Measurements from ENCODE around the gene COL8A1. TPM values are rescaled to one million over a fixed set of nuclear protein-coding genes. Genes with fewer than 3 reads are reported as not detected.

COL8A1 gene
- total and polyA plus RNA-seq, 2 experiments from 2014 or later = 0.41 to 2.4 TPM

GRCh38 chr3:99641480-99641879, 3.1 kb downstream of the COL8A1 start:
- TF ChIP-seq CTCF (IDR thresholded peaks at IDR 0.05; ENCODE audit: poor library complexity) (no peak), EZH2 (IDR thresholded peaks at IDR 0.05; ENCODE audit: borderline replicate concordance) (no peak), EZH2phosphoT487 (IDR thresholded peaks at IDR 0.05; ENCODE audit: low read depth, severe bottlenecking, unreplicated experiment) (no peak)
- Histone ChIP-seq H3K4me2 (no peak overlapping the region), H3K4me1 (ENCODE audit: insufficient read depth) (peaks cover 6% of the 10 kb centered on the region), H3K27ac (no peak overlapping the region), H3K4me3 (no peak overlapping the region), H3K79me2 (no peaks in the 10 kb centered on the region), H3K9me2 (replicated peaks; ENCODE audit: insufficient read depth) (no peaks in the 10 kb centered on the region), H3K36me3 (replicated peaks; ENCODE audit: insufficient read depth, low read depth) (no peaks in the 10 kb centered on the region), H3K9me3 (ENCODE audit: low read depth) (no peaks in the 10 kb centered on the region), H2AFZ (no peak overlapping the region), H3K27me3 (peaks cover 63% of the 10 kb centered on the region), H4K20me1 (ENCODE audit: insufficient read depth, poor library complexity, severe bottlenecking) (no peaks in the 10 kb centered on the region)
- DNase-seq (ENCODE audit: low spot score) = no peak
- WGBS (ENCODE audit: low lambda C conversion rate, missing lambda C conversion rate) = 81% methylated on average over 2 of the region's 2 CpGs

GRCh38 chr3:99641982-99642381, 3.6 kb downstream of the COL8A1 start:
- no peak overlapping the region for H2AFZ ChIP-seq
- no peak overlapping the region for H3K4me3 ChIP-seq
- H4K20me1 ChIP-seq (ENCODE audit: insufficient read depth, poor library complexity, severe bottlenecking) = no peaks in the 10 kb centered on the region
- H3K27me3 ChIP-seq = peaks cover 58% of the 10 kb centered on the region
- no peak for DNase-seq (ENCODE audit: low spot score)
- no peaks in the 10 kb centered on the region for H3K79me2 ChIP-seq
- no peak overlapping the region for H3K4me2 ChIP-seq
- peaks cover 6% of the 10 kb centered on the region for H3K4me1 ChIP-seq (ENCODE audit: insufficient read depth)
- no peaks in the 10 kb centered on the region for H3K9me3 ChIP-seq (ENCODE audit: low read depth)
- 76% methylated on average over 1 of the region's 1 CpG for WGBS (ENCODE audit: low lambda C conversion rate, missing lambda C conversion rate)
- no peak for TF ChIP-seq CTCF (IDR thresholded peaks at IDR 0.05; ENCODE audit: poor library complexity)
- TF ChIP-seq EZH2phosphoT487 (IDR thresholded peaks at IDR 0.05; ENCODE audit: low read depth, severe bottlenecking, unreplicated experiment) = no peak
- TF ChIP-seq EZH2 (IDR thresholded peaks at IDR 0.05; ENCODE audit: borderline replicate concordance) = no peak
- no peak overlapping the region for H3K27ac ChIP-seq
- no peaks in the 10 kb centered on the region for H3K9me2 ChIP-seq (replicated peaks; ENCODE audit: insufficient read depth)
- no peaks in the 10 kb centered on the region for H3K36me3 ChIP-seq (replicated peaks; ENCODE audit: insufficient read depth, low read depth)

- Histone ChIP-seq H3K9me2 (replicated peaks; ENCODE audit: insufficient read depth) (no peaks in the 10 kb centered on the region), H4K20me1 (ENCODE audit: insufficient read depth, poor library complexity, severe bottlenecking) (no peaks in the 10 kb centered on the region), H3K4me2 (no peak overlapping the region), H2AFZ (no peak overlapping the region), H3K4me1 (ENCODE audit: insufficient read depth) (no peaks in the 10 kb centered on the region), H3K9me3 (ENCODE audit: low read depth) (no peaks in the 10 kb centered on the region), H3K27ac (no peak overlapping the region), H3K79me2 (no peaks in the 10 kb centered on the region), H3K27me3 (peaks cover 40% of the 10 kb centered on the region), H3K36me3 (replicated peaks; ENCODE audit: insufficient read depth, low read depth) (no peaks in the 10 kb centered on the region), H3K4me3 (no peak overlapping the region)
- TF ChIP-seq EZH2phosphoT487 (IDR thresholded peaks at IDR 0.05; ENCODE audit: low read depth, severe bottlenecking, unreplicated experiment) (no peak), EZH2 (IDR thresholded peaks at IDR 0.05; ENCODE audit: borderline replicate concordance) (no peak), CTCF (IDR thresholded peaks at IDR 0.05; ENCODE audit: poor library complexity) (no peak)
- DNase-seq (ENCODE audit: low spot score) = no peak
Measured at GRCh38 chr3:99644017-99644416, 5.6 kb downstream of the COL8A1 start.

GRCh38 chr3:99644746-99645145, 6.4 kb downstream of the COL8A1 start:
- no peaks in the 10 kb centered on the region for H4K20me1 ChIP-seq (ENCODE audit: insufficient read depth, poor library complexity, severe bottlenecking)
- no peak overlapping the region for H3K4me3 ChIP-seq
- H3K9me2 ChIP-seq (replicated peaks; ENCODE audit: insufficient read depth) = no peaks in the 10 kb centered on the region
- TF ChIP-seq EZH2 (IDR thresholded peaks at IDR 0.05; ENCODE audit: borderline replicate concordance) (no peak), EZH2phosphoT487 (IDR thresholded peaks at IDR 0.05; ENCODE audit: low read depth, severe bottlenecking, unreplicated experiment) (no peak), CTCF (IDR thresholded peaks at IDR 0.05; ENCODE audit: poor library complexity) (no peak)
- H3K27ac ChIP-seq = no peak overlapping the region
- no peaks in the 10 kb centered on the region for H3K36me3 ChIP-seq (replicated peaks; ENCODE audit: insufficient read depth, low read depth)
- H3K4me1 ChIP-seq (ENCODE audit: insufficient read depth) = no peaks in the 10 kb centered on the region
- no peak overlapping the region for H2AFZ ChIP-seq
- peaks cover 33% of the 10 kb centered on the region for H3K27me3 ChIP-seq
- no peaks in the 10 kb centered on the region for H3K9me3 ChIP-seq (ENCODE audit: low read depth)
- H3K79me2 ChIP-seq = no peaks in the 10 kb centered on the region
- no peak for DNase-seq (ENCODE audit: low spot score)
- 88% methylated on average over 3 of the region's 3 CpGs for WGBS (ENCODE audit: low lambda C conversion rate, missing lambda C conversion rate)
- no peak overlapping the region for H3K4me2 ChIP-seq
